Fibroblast of lung (primary cell): ENCODE results near the gene PRRC2B. TPM values are rescaled to one million over a fixed set of nuclear protein-coding genes. Genes with fewer than 3 reads are reported as not detected.

Experiments used
- DNase-seq, 2 donors: peaks; one replicate each; pipeline versions ENCODE4 v3.0.0 to v3.0.0-alpha.2; 2010; ENCODE audit warnings: low read depth in 2 of 2
- H2AFZ ChIP-seq: 2 replicates; pipeline ENCODE4 v1.5.1; 2012; ENCODE audit warnings: low read length, control low read depth, inconsistent platforms
- H3K27ac ChIP-seq: 2 replicates; pipeline ENCODE4 v1.5.1; 2011; ENCODE audit warnings: low read length, control low read depth; ENCODE audit not compliant: insufficient read depth
- H3K27me3 ChIP-seq: 2 replicates; pipeline ENCODE4 v1.5.1; 2011; ENCODE audit warnings: mild to moderate bottlenecking, low read length; ENCODE audit not compliant: control insufficient read depth, insufficient read depth
- H3K36me3 ChIP-seq: 2 replicates; pipeline ENCODE4 v1.5.1; 2011; ENCODE audit warnings: low read length; ENCODE audit not compliant: control insufficient read depth, insufficient read depth
- H3K4me1 ChIP-seq: 2 replicates; pipeline ENCODE4 v1.5.1; 2011; ENCODE audit warnings: low read length; ENCODE audit not compliant: control insufficient read depth, insufficient read depth; ENCODE audit errors: extremely low read depth
- H3K4me2 ChIP-seq: 2 replicates; pipeline ENCODE4 v1.5.1; 2011; ENCODE audit warnings: low read length, control low read depth; ENCODE audit not compliant: insufficient read depth; ENCODE audit errors: extremely low read depth
- H3K4me3 ChIP-seq, 4 experiments: fragments of 200-600 bp in 1 of 4; sonication (generic) in 1 of 4; replicated peaks in 1 of 4; 2 replicates each; pipeline ENCODE4 v1.5.1; 2011 to 2016; ENCODE audit warnings: low read length in 4 of 4, low read depth in 3 of 4, mild to moderate bottlenecking in 3 of 4, control low read depth in 2 of 4, inconsistent platforms in 1 of 4, mixed read lengths in 1 of 4; ENCODE audit not compliant: insufficient read depth in 1 of 4; ENCODE audit errors: control extremely low read depth in 1 of 4
- H3K79me2 ChIP-seq: 2 replicates; pipeline ENCODE4 v1.5.1; 2012; ENCODE audit warnings: mild to moderate bottlenecking, low read length, inconsistent platforms; ENCODE audit not compliant: control insufficient read depth, insufficient read depth
- H3K9ac ChIP-seq: 2 replicates; pipeline ENCODE4 v1.5.1; 2011; ENCODE audit warnings: mild to moderate bottlenecking, low read length, control low read depth; ENCODE audit not compliant: insufficient read depth
- H3K9me3 ChIP-seq: 2 replicates; pipeline ENCODE4 v1.5.1; 2012; ENCODE audit warnings: low read depth, low read length; ENCODE audit not compliant: control insufficient read depth, insufficient read depth
- H4K20me1 ChIP-seq: 2 replicates; pipeline ENCODE4 v1.5.1; 2011; ENCODE audit warnings: low read length; ENCODE audit not compliant: control insufficient read depth, insufficient read depth; ENCODE audit errors: extremely low read depth
- CTCF ChIP-seq, 2 donors: IDR thresholded peaks in 1 of 2; conservative IDR thresholded peaks in 1 of 2; 1 replicate in 1 of 2; 2 replicates in 1 of 2; pipeline ENCODE4 v1.5.1; 2011 to 2012; ENCODE audit warnings: low read length in 2 of 2, control low read depth in 1 of 2, inconsistent platforms in 1 of 2, low read depth in 1 of 2, mild to moderate bottlenecking in 1 of 2
- EZH2 ChIP-seq: IDR thresholded peaks from 2 replicates; pipeline ENCODE4 v1.5.1; 2012; ENCODE audit warnings: low read length, control low read depth, mild to moderate bottlenecking; ENCODE audit errors: missing control alignments
- polyA plus RNA-seq, 2 donors: library from polyadenylated mRNA; depleted of rRNA in 1 of 2; stranded (reverse) in 1 of 2; unstranded in 1 of 2; fragments of >200 nt; gene quantifications; 2 replicates each; pipeline ENCODE4 v1.2.1, GENCODE V29; 2011 to 2012; ENCODE audit warnings: missing spikeins in 1 of 2
- total RNA-seq: library from RNA; depleted of rRNA; stranded (reverse); fragments of >200 nt; gene quantifications from 2 replicates; pipeline ENCODE4 v1.2.1, GENCODE V29; 2014

The PRRC2B gene
- total and polyA plus RNA-seq, 2 donors (not counting 1 experiment from before 2014, with no cell fraction given) = 29.9 to 66.4 TPM

GRCh38 chr9:131534721-131535237 is 140.9 kb downstream of the PRRC2B start:
- Histone ChIP-seq H3K4me3 (no peak overlapping the region), H4K20me1 (no peaks in the 10 kb centered on the region), H3K4me1 (peaks cover 2% of the 10 kb centered on the region), H2AFZ (no peak overlapping the region), H3K79me2 (peaks cover 9% of the 10 kb centered on the region), H3K36me3 (no peaks in the 10 kb centered on the region), H3K27ac (no peak overlapping the region), H3K4me2 (no peak overlapping the region), H3K9ac (no peak overlapping the region), H3K27me3 (no peaks in the 10 kb centered on the region), H3K9me3 (no peaks in the 10 kb centered on the region)
- no peak for DNase-seq
- TF ChIP-seq EZH2 = no peak

- Histone ChIP-seq H3K9me3 (no peaks in the 10 kb centered on the region), H4K20me1 (no peaks in the 10 kb centered on the region), H2AFZ (no peak overlapping the region), H3K27me3 (peaks cover 5% of the 10 kb centered on the region), H3K4me1 (no peaks in the 10 kb centered on the region), H3K4me2 (no peak overlapping the region), H3K36me3 (no peaks in the 10 kb centered on the region), H3K9ac (no peak overlapping the region), H3K79me2 (no peaks in the 10 kb centered on the region), H3K27ac (no peak overlapping the region), H3K4me3 (no peak overlapping the region)
- TF ChIP-seq CTCF (conservative IDR thresholded peaks at IDR 0.05 in 1 of 2, IDR thresholded peaks at IDR 0.05 in 1 of 2; ENCODE audit: low read depth in 1 of 2, low read length in 2 of 2) (no peak), EZH2 (no peak)
- no peak for DNase-seq
Observed at GRCh38 chr9:131537946-131538345, 144.1 kb downstream of the PRRC2B start.

GRCh38 chr9:131539223-131539923 is 145.5 kb downstream of the PRRC2B start:
- no peak overlapping the region for H3K27ac ChIP-seq

More at GRCh38 chr9:131539223-131539923, 145.5 kb downstream of the PRRC2B start:
- no peak for DNase-seq
- H3K4me2 ChIP-seq = no peak overlapping the region
- no peaks in the 10 kb centered on the region for H3K4me1 ChIP-seq
- H3K4me3 ChIP-seq = no peak overlapping the region
- no peaks in the 10 kb centered on the region for H3K9me3 ChIP-seq
- no peaks in the 10 kb centered on the region for H4K20me1 ChIP-seq
- no peak for TF ChIP-seq EZH2
- no peak for TF ChIP-seq CTCF (conservative IDR thresholded peaks at IDR 0.05 in 1 of 2, IDR thresholded peaks at IDR 0.05 in 1 of 2; ENCODE audit: low read depth in 1 of 2, low read length in 2 of 2)
- H3K27me3 ChIP-seq = peaks cover 9% of the 10 kb centered on the region
- no peak overlapping the region for H2AFZ ChIP-seq
- no peaks in the 10 kb centered on the region for H3K36me3 ChIP-seq
- H3K79me2 ChIP-seq = no peaks in the 10 kb centered on the region
- no peak overlapping the region for H3K9ac ChIP-seq
